Measurements from ENCODE around the gene EPM2AIP1. TPM values are rescaled to one million over a fixed set of nuclear protein-coding genes. Genes with fewer than 3 reads are reported as not detected.
"Not testable (repeated sequence)": the region's sequence is repeated elsewhere in the genome, so short reads cannot be mapped to it uniquely, and the experiment has no call there.

EPM2AIP1 gene
- polyA plus RNA-seq (2013): 29.9 TPM

DNA sequence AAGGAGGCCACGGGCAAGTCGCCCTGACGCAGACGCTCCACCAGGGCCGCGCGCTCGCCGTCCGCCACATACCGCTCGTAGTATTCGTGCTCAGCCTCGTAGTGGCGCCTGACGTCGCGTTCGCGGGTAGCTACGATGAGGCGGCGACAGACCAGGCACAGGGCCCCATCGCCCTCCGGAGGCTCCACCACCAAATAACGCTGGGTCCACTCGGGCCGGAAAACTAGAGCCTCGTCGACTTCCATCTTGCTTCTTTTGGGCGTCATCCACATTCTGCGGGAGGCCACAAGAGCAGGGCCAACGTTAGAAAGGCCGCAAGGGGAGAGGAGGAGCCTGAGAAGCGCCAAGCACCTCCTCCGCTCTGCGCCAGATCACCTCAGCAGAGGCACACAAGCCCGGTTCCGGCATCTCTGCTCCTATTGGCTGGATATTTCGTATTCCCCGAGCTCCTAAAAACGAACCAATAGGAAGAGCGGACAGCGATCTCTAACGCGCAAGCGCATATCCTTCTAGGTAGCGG is at the start of gene EPM2AIP1:
EPM2AIP1 (minus strand) TSS at position 326 of the 520 bp plus-strand sequence; CDS start at position 272, 54 bp downstream.
- POLR2A ChIA-PET: interaction anchor here (0.7 to 1.6 kb wide), 5 partner anchors 12 to 186 kb away, joined by 3 to 5 read pairs (median 3); partner anchors contain the start of gene TRANK1
- H3K4me1 ChIP-seq (ENCODE audit: control extremely low read depth in 1 of 4, control insufficient read depth in 4 of 4, insufficient read depth in 4 of 4, low read length in 3 of 4): peaks cover 35 to 55% (median 43%) of the 10 kb centered on the region in 4 experiments

GRCh38 chr3:37042712-37043111 is 49.8 kb upstream of the EPM2AIP1 start:
- H3K27ac ChIP-seq (ENCODE audit: insufficient read depth in 1 of 2, low read depth in 1 of 2, low read length in 2 of 2, poor library complexity in 1 of 2, severe bottlenecking in 2 of 2); H3K27me3 ChIP-seq (replicated peaks in 2 of 5; ENCODE audit: control insufficient read depth in 4 of 5, insufficient read depth in 5 of 5, low read length in 4 of 5); POLR2A ChIA-PET; H3K4me1 ChIP-seq (ENCODE audit: control extremely low read depth in 1 of 4, control insufficient read depth in 4 of 4, insufficient read depth in 4 of 4, low read length in 3 of 4); DNase-seq; CTCF ChIA-PET; H3K9me3 ChIP-seq (ENCODE audit: control extremely low read depth in 1 of 5, control insufficient read depth in 4 of 5, insufficient read depth in 2 of 5, low read depth in 1 of 5, low read length in 4 of 5); H3K4me3 ChIP-seq (ENCODE audit: control insufficient read depth in 1 of 7, extremely low read depth in 1 of 7, insufficient read depth in 4 of 7, low read depth in 2 of 7, low read length in 6 of 7): not testable (repeated sequence)
- no CpG with 5 or more reads among the region's 3 CpGs for WGBS (ENCODE audit: insufficient coverage)
- H3K36me3 ChIP-seq (ENCODE audit: control insufficient read depth in 4 of 4, insufficient read depth in 4 of 4, low read length in 3 of 4): peaks cover 15 to 51% (median 36%) of the 10 kb centered on the region in 4 experiments

More for the DNA sequence above, at the start of gene EPM2AIP1:
- Histone ChIP-seq H3K9me3 (ENCODE audit: control extremely low read depth in 1 of 5, control insufficient read depth in 4 of 5, insufficient read depth in 2 of 5, low read depth in 1 of 5, low read length in 4 of 5) (no peaks in the 10 kb centered on the region), H3K36me3 (ENCODE audit: control insufficient read depth in 4 of 4, insufficient read depth in 4 of 4, low read length in 3 of 4) (peaks cover 0 to 37% (median 14%) of the 10 kb centered on the region in 4 experiments), H3K27ac (ENCODE audit: insufficient read depth in 1 of 2, low read depth in 1 of 2, low read length in 2 of 2, poor library complexity in 1 of 2, severe bottlenecking in 2 of 2) (peak within 1 kb of the TSS; percentile 97 to 98), H3K4me3 (ENCODE audit: control insufficient read depth in 1 of 7, extremely low read depth in 1 of 7, insufficient read depth in 4 of 7, low read depth in 2 of 7, low read length in 6 of 7) (peak within 1 kb of the TSS; percentile 51 to 93 (median 85)), H3K27me3 (replicated peaks in 2 of 5; ENCODE audit: control insufficient read depth in 4 of 5, insufficient read depth in 5 of 5, low read length in 4 of 5) (no peaks in the 10 kb centered on the region)
- WGBS (ENCODE audit: insufficient coverage): 0% methylated on average over 37 of the region's 48 CpGs
- DNase-seq: no peak
- CTCF ChIA-PET: interaction anchor here (0.8 to 2.1 kb wide), 6 partner anchors 10 to 88 kb away, joined by 3 to 7 read pairs (median 4); partner anchors contain the start of gene TRANK1

GRCh38 chr3:37041546-37042195 is 48.7 kb upstream of the EPM2AIP1 start:
- ChIA-PET POLR2A (no interaction called here), CTCF (interaction anchor here (0.7 kb wide), 1 partner anchor 83 kb away, joined by 3 read pairs; no protein-coding TSS in a partner anchor)
- no peak for DNase-seq
- no peak overlapping the region for H3K4me3 ChIP-seq (ENCODE audit: control insufficient read depth in 1 of 7, extremely low read depth in 1 of 7, insufficient read depth in 4 of 7, low read depth in 2 of 7, low read length in 6 of 7)
- H3K4me1 ChIP-seq (ENCODE audit: control extremely low read depth in 1 of 4, control insufficient read depth in 4 of 4, insufficient read depth in 4 of 4, low read length in 3 of 4): no peaks in the 10 kb centered on the region
- H3K27ac ChIP-seq (ENCODE audit: insufficient read depth in 1 of 2, low read depth in 1 of 2, low read length in 2 of 2, poor library complexity in 1 of 2, severe bottlenecking in 2 of 2): no peak overlapping the region
- H3K27me3 ChIP-seq (replicated peaks in 2 of 5; ENCODE audit: control insufficient read depth in 4 of 5, insufficient read depth in 5 of 5, low read length in 4 of 5): no peaks in the 10 kb centered on the region
- peaks cover 20 to 49% (median 35%) of the 10 kb centered on the region in 4 experiments for H3K36me3 ChIP-seq (ENCODE audit: control insufficient read depth in 4 of 4, insufficient read depth in 4 of 4, low read length in 3 of 4)
- peaks cover 0 to 4% (median 0%) of the 10 kb centered on the region in 5 experiments for H3K9me3 ChIP-seq (ENCODE audit: control extremely low read depth in 1 of 5, control insufficient read depth in 4 of 5, insufficient read depth in 2 of 5, low read depth in 1 of 5, low read length in 4 of 5)
- no CpG with 5 or more reads among the region's 1 CpG for WGBS (ENCODE audit: insufficient coverage)

DNA sequence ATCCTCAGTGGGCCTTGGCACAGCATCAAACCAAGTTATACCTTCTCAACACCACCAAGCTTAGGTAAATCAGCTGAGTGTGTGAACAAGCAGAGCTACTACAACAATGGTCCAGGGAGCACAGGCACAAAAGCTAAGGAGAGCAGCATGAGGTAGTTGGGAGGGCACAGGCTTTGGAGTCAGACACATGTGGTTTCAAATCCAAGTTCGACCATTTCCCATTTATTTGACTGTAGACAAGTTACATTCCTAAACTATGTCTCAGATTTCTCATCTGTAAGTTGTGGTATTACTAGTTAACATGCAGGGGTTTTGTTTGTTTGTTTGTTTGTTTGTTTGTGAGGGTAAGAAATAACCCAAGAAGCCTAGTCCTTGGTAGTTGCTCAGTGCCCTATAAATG is 47.3 kb upstream of the EPM2AIP1 start:
- Histone ChIP-seq H3K27me3 (replicated peaks in 2 of 5; ENCODE audit: control insufficient read depth in 4 of 5, insufficient read depth in 5 of 5, low read length in 4 of 5) (no peaks in the 10 kb centered on the region), H3K4me1 (ENCODE audit: control extremely low read depth in 1 of 4, control insufficient read depth in 4 of 4, insufficient read depth in 4 of 4, low read length in 3 of 4) (no peaks in the 10 kb centered on the region), H3K4me3 (ENCODE audit: control insufficient read depth in 1 of 7, extremely low read depth in 1 of 7, insufficient read depth in 4 of 7, low read depth in 2 of 7, low read length in 6 of 7) (no peak overlapping the region), H3K36me3 (ENCODE audit: control insufficient read depth in 4 of 4, insufficient read depth in 4 of 4, low read length in 3 of 4) (peaks cover 26 to 59% (median 45%) of the 10 kb centered on the region in 4 experiments), H3K27ac (ENCODE audit: insufficient read depth in 1 of 2, low read depth in 1 of 2, low read length in 2 of 2, poor library complexity in 1 of 2, severe bottlenecking in 2 of 2) (no peak overlapping the region), H3K9me3 (ENCODE audit: control extremely low read depth in 1 of 5, control insufficient read depth in 4 of 5, insufficient read depth in 2 of 5, low read depth in 1 of 5, low read length in 4 of 5) (peaks cover 0 to 19% (median 11%) of the 10 kb centered on the region in 5 experiments)
- ChIA-PET POLR2A (interaction anchor here (0.6 kb wide), 1 partner anchor 195 kb away, joined by 3 read pairs; no protein-coding TSS in a partner anchor), CTCF (no interaction called here)
- no peak for DNase-seq
- WGBS (ENCODE audit: insufficient coverage): no CpG with 5 or more reads among the region's 1 CpG

- DNase-seq: no peak
- 90% methylated on average over 1 of the region's 1 CpG for WGBS (ENCODE audit: insufficient coverage)
- Histone ChIP-seq H3K4me3 (ENCODE audit: control insufficient read depth in 1 of 7, extremely low read depth in 1 of 7, insufficient read depth in 4 of 7, low read depth in 2 of 7, low read length in 6 of 7) (no peak overlapping the region), H3K36me3 (ENCODE audit: control insufficient read depth in 4 of 4, insufficient read depth in 4 of 4, low read length in 3 of 4) (peaks cover 26 to 68% (median 46%) of the 10 kb centered on the region in 4 experiments), H3K27ac (ENCODE audit: insufficient read depth in 1 of 2, low read depth in 1 of 2, low read length in 2 of 2, poor library complexity in 1 of 2, severe bottlenecking in 2 of 2) (no peak overlapping the region), H3K4me1 (ENCODE audit: control extremely low read depth in 1 of 4, control insufficient read depth in 4 of 4, insufficient read depth in 4 of 4, low read length in 3 of 4) (no peaks in the 10 kb centered on the region), H3K9me3 (ENCODE audit: control extremely low read depth in 1 of 5, control insufficient read depth in 4 of 5, insufficient read depth in 2 of 5, low read depth in 1 of 5, low read length in 4 of 5) (peaks cover 2 to 25% (median 13%) of the 10 kb centered on the region in 5 experiments), H3K27me3 (replicated peaks in 2 of 5; ENCODE audit: control insufficient read depth in 4 of 5, insufficient read depth in 5 of 5, low read length in 4 of 5) (no peaks in the 10 kb centered on the region)
- ChIA-PET CTCF (no interaction called here), POLR2A (no interaction called here)
Measured at GRCh38 chr3:37039161-37039846, 46.4 kb upstream of the EPM2AIP1 start.

DNA sequence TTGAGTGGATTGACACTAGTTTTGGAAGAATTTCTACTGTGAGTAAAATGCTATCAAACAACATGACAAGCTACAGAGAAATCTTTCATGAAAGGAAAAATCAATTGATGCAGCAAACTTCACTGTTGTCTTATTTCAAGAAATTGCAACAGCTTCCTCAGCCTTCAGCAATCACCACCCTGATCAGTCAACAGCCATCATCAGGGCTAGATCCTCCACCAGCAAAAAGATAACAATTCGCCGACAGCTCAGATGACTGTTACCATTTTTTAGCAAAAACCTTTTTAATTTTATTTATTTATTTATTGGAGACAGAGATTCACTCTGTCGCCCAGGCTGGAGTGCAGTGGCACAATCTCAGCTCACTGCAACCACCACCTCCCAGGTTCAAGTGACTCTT is 44.4 kb upstream of the EPM2AIP1 start:
- ChIA-PET CTCF (interaction anchor here (1.1 to 1.4 kb wide), 2 partner anchors 11 to 18 kb away, joined by 3 read pairs; no protein-coding TSS in a partner anchor), POLR2A (no interaction called here)
- Histone ChIP-seq H3K27ac (ENCODE audit: insufficient read depth in 1 of 2, low read depth in 1 of 2, low read length in 2 of 2, poor library complexity in 1 of 2, severe bottlenecking in 2 of 2) (no peak overlapping the region), H3K9me3 (ENCODE audit: control extremely low read depth in 1 of 5, control insufficient read depth in 4 of 5, insufficient read depth in 2 of 5, low read depth in 1 of 5, low read length in 4 of 5) (peaks cover 2 to 28% (median 14%) of the 10 kb centered on the region in 5 experiments), H3K27me3 (replicated peaks in 2 of 5; ENCODE audit: control insufficient read depth in 4 of 5, insufficient read depth in 5 of 5, low read length in 4 of 5) (no peaks in the 10 kb centered on the region), H3K4me1 (ENCODE audit: control extremely low read depth in 1 of 4, control insufficient read depth in 4 of 4, insufficient read depth in 4 of 4, low read length in 3 of 4) (no peaks in the 10 kb centered on the region), H3K4me3 (ENCODE audit: control insufficient read depth in 1 of 7, extremely low read depth in 1 of 7, insufficient read depth in 4 of 7, low read depth in 2 of 7, low read length in 6 of 7) (no peak overlapping the region), H3K36me3 (ENCODE audit: control insufficient read depth in 4 of 4, insufficient read depth in 4 of 4, low read length in 3 of 4) (peaks cover 33 to 82% (median 58%) of the 10 kb centered on the region in 4 experiments)
- no CpG with 5 or more reads among the region's 3 CpGs for WGBS (ENCODE audit: insufficient coverage)
- DNase-seq: no peak
